NB4 (cell line): Measurements from ENCODE around the gene MAST4.

ENCODE experiments used
- POLR2A ChIP-seq: IDR thresholded peaks from 2 replicates; pipeline ENCODE4 v1.6.1; 2011; ENCODE audit warnings: mild to moderate bottlenecking; ENCODE audit not compliant: insufficient read length; ENCODE audit errors: extremely low read depth
- TF ChIP-seq, protein P1 (sequence below): IDR thresholded peaks from one replicate; pipeline ENCODE4 v1.5.1; 2012; ENCODE audit warnings: low read depth, low read length

DNA sequence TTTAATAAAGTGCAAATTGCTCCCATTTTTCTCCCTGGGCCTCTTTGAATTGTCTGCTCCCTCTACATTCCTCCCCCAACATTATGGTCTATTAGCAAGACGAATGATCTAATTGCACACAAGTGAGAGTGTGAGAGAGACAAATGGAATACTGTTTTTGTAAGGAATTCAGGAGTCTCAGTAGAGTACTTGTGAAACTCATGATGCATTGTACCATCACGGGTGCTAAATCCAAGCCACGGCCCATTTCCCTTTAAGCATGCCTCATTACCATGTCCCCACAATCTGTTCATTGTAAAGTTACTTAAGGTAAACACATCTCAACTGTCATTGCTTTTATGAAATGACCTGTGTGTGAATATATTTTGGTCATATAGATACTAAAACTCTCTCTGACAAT, 537.6 kb downstream of the MAST4 start:
- TF ChIP-seq, protein P1, sequence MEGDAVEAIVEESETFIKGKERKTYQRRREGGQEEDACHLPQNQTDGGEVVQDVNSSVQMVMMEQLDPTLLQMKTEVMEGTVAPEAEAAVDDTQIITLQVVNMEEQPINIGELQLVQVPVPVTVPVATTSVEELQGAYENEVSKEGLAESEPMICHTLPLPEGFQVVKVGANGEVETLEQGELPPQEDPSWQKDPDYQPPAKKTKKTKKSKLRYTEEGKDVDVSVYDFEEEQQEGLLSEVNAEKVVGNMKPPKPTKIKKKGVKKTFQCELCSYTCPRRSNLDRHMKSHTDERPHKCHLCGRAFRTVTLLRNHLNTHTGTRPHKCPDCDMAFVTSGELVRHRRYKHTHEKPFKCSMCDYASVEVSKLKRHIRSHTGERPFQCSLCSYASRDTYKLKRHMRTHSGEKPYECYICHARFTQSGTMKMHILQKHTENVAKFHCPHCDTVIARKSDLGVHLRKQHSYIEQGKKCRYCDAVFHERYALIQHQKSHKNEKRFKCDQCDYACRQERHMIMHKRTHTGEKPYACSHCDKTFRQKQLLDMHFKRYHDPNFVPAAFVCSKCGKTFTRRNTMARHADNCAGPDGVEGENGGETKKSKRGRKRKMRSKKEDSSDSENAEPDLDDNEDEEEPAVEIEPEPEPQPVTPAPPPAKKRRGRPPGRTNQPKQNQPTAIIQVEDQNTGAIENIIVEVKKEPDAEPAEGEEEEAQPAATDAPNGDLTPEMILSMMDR: no peak
- TF ChIP-seq POLR2A: no peak
